ENCODE measurements around the gene TMA16. TPM values are rescaled to one million over a fixed set of nuclear protein-coding genes. Genes with fewer than 3 reads are reported as not detected.

Gene TMA16
- total RNA-seq, 1 experiment from 2014 or later = 41.0 TPM

GRCh38 chr4:163556650-163557391, 62.3 kb downstream of the TMA16 start:
- no peaks in the 10 kb centered on the region for H3K4me1 ChIP-seq (replicated peaks)
- DNase-seq (ENCODE audit: low read depth in 1 of 2, low spot score in 2 of 2) = no peak
- no peaks in the 10 kb centered on the region for H3K27me3 ChIP-seq (replicated peaks)
- no peaks in the 10 kb centered on the region for H3K36me3 ChIP-seq
- no peak overlapping the region for H3K4me3 ChIP-seq
- no peaks in the 10 kb centered on the region for H3K9me3 ChIP-seq (replicated peaks)
- H3K27ac ChIP-seq = no peak overlapping the region

DNA sequence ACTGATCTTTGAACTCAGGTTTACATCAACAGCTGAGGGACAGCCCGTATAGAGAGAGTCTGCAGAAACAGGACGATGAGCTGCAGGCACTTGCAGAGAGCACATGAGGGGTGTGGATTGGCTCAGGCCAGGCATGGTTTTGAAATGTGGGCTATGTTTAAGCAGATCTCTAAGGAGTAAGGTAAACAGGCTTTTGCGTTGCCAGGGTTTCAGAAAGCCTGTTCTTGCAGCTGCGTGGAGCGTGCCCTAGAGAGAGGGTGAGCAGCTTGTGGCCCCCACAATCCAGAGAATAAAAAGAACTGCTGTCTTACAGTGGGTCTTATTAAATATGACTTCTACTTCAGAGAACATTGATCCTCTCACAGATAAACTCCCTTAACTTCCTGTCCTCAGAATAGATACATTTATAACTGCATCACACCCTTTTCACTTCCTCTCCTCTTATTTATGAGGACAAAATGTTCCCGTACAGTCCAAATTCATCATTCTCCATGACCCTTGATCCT, 64.1 kb downstream of the TMA16 start:
- Histone ChIP-seq H3K36me3 (no peaks in the 10 kb centered on the region), H3K9me3 (replicated peaks) (no peaks in the 10 kb centered on the region), H3K4me1 (replicated peaks) (no peaks in the 10 kb centered on the region), H3K4me3 (no peak overlapping the region), H3K27ac (no peak overlapping the region), H3K27me3 (replicated peaks) (no peaks in the 10 kb centered on the region)
- no peak for DNase-seq (ENCODE audit: low read depth in 1 of 2, low spot score in 2 of 2)

- H3K27me3 ChIP-seq (replicated peaks) = no peaks in the 10 kb centered on the region
- H3K36me3 ChIP-seq = no peaks in the 10 kb centered on the region
- no peak overlapping the region for H3K4me3 ChIP-seq
- no peaks in the 10 kb centered on the region for H3K4me1 ChIP-seq (replicated peaks)
- H3K27ac ChIP-seq = no peak overlapping the region
- DNase-seq (ENCODE audit: low read depth in 1 of 2, low spot score in 2 of 2) = no peak
- no peaks in the 10 kb centered on the region for H3K9me3 ChIP-seq (replicated peaks)
These were observed 68.0 kb downstream of the TMA16 start for GRCh38 chr4:163562496-163562895.

GRCh38 chr4:163563592-163563991, 69.1 kb downstream of the TMA16 start:
- H3K4me3 ChIP-seq = no peak overlapping the region
- H3K27me3 ChIP-seq (replicated peaks) = no peaks in the 10 kb centered on the region
- no peak for DNase-seq (ENCODE audit: low read depth in 1 of 2, low spot score in 2 of 2)
- H3K27ac ChIP-seq = no peak overlapping the region
- no peaks in the 10 kb centered on the region for H3K4me1 ChIP-seq (replicated peaks)
- no peaks in the 10 kb centered on the region for H3K36me3 ChIP-seq
- H3K9me3 ChIP-seq (replicated peaks) = no peaks in the 10 kb centered on the region

- Histone ChIP-seq H3K36me3 (no peaks in the 10 kb centered on the region), H3K27ac (no peak overlapping the region), H3K27me3 (replicated peaks) (no peaks in the 10 kb centered on the region), H3K9me3 (replicated peaks) (no peaks in the 10 kb centered on the region), H3K4me1 (replicated peaks) (no peaks in the 10 kb centered on the region), H3K4me3 (no peak overlapping the region)
- no peak for DNase-seq (ENCODE audit: low read depth in 1 of 2, low spot score in 2 of 2)
These were observed 69.8 kb downstream of the TMA16 start for GRCh38 chr4:163564221-163564720.

DNA sequence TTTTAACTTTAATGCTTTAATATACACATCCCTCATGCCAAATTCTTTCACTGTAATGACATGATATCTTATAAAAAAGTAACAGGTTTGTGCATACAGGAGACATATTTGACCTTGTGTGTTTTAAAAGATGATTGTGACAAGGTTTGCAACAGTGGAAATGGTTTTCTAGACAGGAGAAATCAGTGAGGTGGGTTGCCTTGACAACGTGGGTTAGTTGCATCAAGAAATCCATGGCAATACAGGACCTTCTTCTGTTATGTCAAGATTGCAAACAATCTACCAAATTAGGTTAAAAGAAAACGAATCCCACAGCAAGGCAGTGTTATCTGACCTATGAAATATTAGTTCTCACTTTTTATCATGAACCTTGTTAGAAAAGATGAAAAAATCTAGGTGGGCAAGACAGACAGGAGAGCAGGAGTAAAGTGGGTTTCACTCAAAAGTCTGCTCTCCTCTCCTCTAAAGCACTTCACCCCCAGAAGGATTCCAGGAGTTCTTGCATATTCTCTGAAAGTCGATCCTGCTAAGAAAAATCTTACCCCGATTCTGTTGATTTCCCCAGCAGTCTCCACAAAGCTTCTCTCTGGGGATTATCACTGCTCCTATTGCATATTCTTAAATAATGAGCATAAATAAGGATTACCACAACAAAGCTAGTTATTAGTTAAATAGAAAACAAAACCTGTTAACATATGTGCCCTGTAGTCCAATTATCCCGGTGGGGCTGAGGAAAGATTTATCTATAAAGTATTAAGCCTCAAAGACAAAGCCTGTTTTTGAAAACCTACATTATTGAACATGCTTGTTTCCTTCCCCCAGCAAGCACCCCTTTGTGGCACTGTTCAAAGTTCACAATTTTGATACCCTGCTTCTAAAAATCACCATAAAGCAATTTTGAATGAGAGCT, 71.0 kb downstream of the TMA16 start:
- no peak for DNase-seq (ENCODE audit: low read depth in 1 of 2, low spot score in 2 of 2)
- Histone ChIP-seq H3K36me3 (no peaks in the 10 kb centered on the region), H3K27ac (no peak overlapping the region), H3K27me3 (replicated peaks) (no peaks in the 10 kb centered on the region), H3K4me1 (replicated peaks) (no peaks in the 10 kb centered on the region), H3K4me3 (no peak overlapping the region), H3K9me3 (replicated peaks) (no peaks in the 10 kb centered on the region)

GRCh38 chr4:163566257-163566796, 71.8 kb downstream of the TMA16 start:
- no peaks in the 10 kb centered on the region for H3K27me3 ChIP-seq (replicated peaks)
- H3K4me3 ChIP-seq = no peak overlapping the region
- H3K36me3 ChIP-seq = no peaks in the 10 kb centered on the region
- H3K27ac ChIP-seq = no peak overlapping the region
- no peaks in the 10 kb centered on the region for H3K9me3 ChIP-seq (replicated peaks)
- DNase-seq (ENCODE audit: low read depth in 1 of 2, low spot score in 2 of 2) = no peak
- no peaks in the 10 kb centered on the region for H3K4me1 ChIP-seq (replicated peaks)

GRCh38 chr4:163568843-163569242, 74.4 kb downstream of the TMA16 start:
- no peak for DNase-seq (ENCODE audit: low read depth in 1 of 2, low spot score in 2 of 2)
- Histone ChIP-seq H3K4me1 (replicated peaks) (no peaks in the 10 kb centered on the region), H3K27me3 (replicated peaks) (no peaks in the 10 kb centered on the region), H3K4me3 (no peak overlapping the region), H3K27ac (no peak overlapping the region), H3K9me3 (replicated peaks) (no peaks in the 10 kb centered on the region), H3K36me3 (no peaks in the 10 kb centered on the region)

Other genes with a start within 250 kb of the TMA16 start
- not detected in 2 replicates for gene NPY1R, start 162.1 kb upstream of the TMA16 start, total RNA-seq (2014; rRNA removed; shearing (Covaris generic))
- gene NPY5R, start 150.8 kb upstream of the TMA16 start, total RNA-seq (2014; rRNA removed; shearing (Covaris generic)) = not detected in 2 replicates
- not detected in 2 replicates for gene TKTL2, start 20.9 kb upstream of the TMA16 start, total RNA-seq (2014; rRNA removed; shearing (Covaris generic))

All from SJSA1 (cell line).